ENCODE results near the gene SIRPD.

SIRPD gene

DNA sequence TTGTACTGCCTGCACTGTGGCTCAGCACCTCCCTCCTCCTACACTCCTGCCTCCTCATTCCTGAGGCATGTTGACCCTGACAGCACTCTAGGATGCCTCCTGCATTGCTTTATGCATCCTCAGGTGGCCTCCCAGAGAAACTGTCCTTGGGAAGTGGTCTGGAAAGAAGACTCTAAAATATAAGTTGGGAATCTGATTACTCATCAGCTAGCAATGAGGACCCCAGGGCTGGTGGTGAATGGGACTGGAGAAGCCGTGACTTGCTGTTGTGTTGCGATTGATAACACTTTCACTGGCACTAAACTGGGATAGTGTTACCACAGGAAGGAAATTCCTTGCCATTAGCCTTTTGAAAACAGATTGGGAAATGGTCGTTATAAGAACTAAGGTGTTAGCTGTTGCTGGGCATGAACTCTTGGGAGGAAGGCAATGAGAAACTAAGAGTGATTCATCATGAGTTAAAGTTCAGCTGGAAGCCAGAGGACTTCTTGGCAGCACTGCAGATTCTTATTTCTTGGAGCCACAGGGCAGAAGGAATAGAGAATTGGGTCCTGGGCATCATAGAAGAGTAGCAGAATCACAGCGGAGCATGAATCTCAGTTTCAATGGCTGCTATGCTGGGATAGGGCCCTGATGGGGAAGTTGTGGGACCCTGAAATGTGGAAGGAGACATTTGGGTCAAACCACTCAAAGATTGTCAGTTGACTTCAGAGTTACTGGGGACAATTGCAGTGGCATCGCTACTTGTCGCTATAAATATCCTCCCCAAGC is 10.1 kb upstream of the SIRPD start:
- no peak overlapping the region for H3K27ac ChIP-seq (ENCODE audit: low read length)

GRCh38 chr20:1566701-1567100 is 9.2 kb upstream of the SIRPD start:
- Histone ChIP-seq H3K27me3 (ENCODE audit: low read depth, low read length) (peaks cover 14% of the 10 kb centered on the region; the same call in 1 of the 2 replicates), H3K4me1 (ENCODE audit: low read length) (peaks cover 14% of the 10 kb centered on the region), H3K36me3 (replicated peaks; ENCODE audit: low read depth, low read length) (no peaks in the 10 kb centered on the region), H3K79me2 (ENCODE audit: low read length) (no peaks in the 10 kb centered on the region), H3K27ac (ENCODE audit: low read length) (no peak overlapping the region), H3K9me3 (ENCODE audit: insufficient read depth, low read length) (no peaks in the 10 kb centered on the region), H3K9ac (ENCODE audit: low read length) (no peak overlapping the region), H2AFZ (ENCODE audit: low read depth, low read length) (no peak overlapping the region), H4K20me1 (ENCODE audit: insufficient read depth, low read length) (no peaks in the 10 kb centered on the region), H3K4me3 (ENCODE audit: low read length) (no peak overlapping the region), H3K4me2 (ENCODE audit: low read length) (no peak overlapping the region)
- no peak for TF ChIP-seq CTCF (IDR thresholded peaks at IDR 0.05; ENCODE audit: low read depth, low read length)
- TF ChIP-seq EZH2phosphoT487 (IDR thresholded peaks at IDR 0.05; ENCODE audit: low read depth), result no peak

More for the DNA sequence above, 10.1 kb upstream of the SIRPD start:
- Histone ChIP-seq H3K9ac (ENCODE audit: low read length) (no peak overlapping the region), H3K4me3 (ENCODE audit: low read length) (no peak overlapping the region), H2AFZ (ENCODE audit: low read depth, low read length) (no peak overlapping the region), H3K9me3 (ENCODE audit: insufficient read depth, low read length) (no peaks in the 10 kb centered on the region), H3K36me3 (replicated peaks; ENCODE audit: low read depth, low read length) (no peaks in the 10 kb centered on the region), H3K4me2 (ENCODE audit: low read length) (no peak overlapping the region), H4K20me1 (ENCODE audit: insufficient read depth, low read length) (no peaks in the 10 kb centered on the region), H3K4me1 (ENCODE audit: low read length) (peaks cover 7% of the 10 kb centered on the region), H3K27me3 (ENCODE audit: low read depth, low read length) (peaks cover 14% of the 10 kb centered on the region; the same call in 1 of the 2 replicates), H3K79me2 (ENCODE audit: low read length) (no peaks in the 10 kb centered on the region)
- TF ChIP-seq CTCF (IDR thresholded peaks at IDR 0.05; ENCODE audit: low read depth, low read length), result no peak
- TF ChIP-seq EZH2phosphoT487 (IDR thresholded peaks at IDR 0.05; ENCODE audit: low read depth), result no peak

DNA sequence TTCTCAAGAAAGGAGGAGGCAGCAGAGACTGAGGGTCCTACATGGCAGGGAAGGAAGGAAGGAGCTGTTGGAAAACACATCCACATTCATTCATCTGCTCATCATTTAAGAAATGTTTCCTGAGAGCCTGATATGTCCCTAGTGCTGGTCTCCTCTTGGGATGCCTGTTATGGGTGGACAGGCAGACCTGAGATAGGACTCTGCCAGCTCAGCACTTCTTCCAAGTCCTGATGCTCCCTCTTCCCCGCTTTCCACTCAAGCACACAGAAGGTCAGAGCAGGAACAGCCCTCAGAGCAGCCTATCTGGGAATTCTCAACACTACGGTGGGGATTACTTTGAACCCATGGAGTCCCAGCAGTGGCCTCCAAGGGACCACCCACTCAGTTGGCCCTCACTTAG is 8.0 kb upstream of the SIRPD start:
- Histone ChIP-seq H3K4me1 (ENCODE audit: low read length) (peaks cover 14% of the 10 kb centered on the region), H3K4me2 (ENCODE audit: low read length) (no peak overlapping the region), H3K79me2 (ENCODE audit: low read length) (no peaks in the 10 kb centered on the region), H4K20me1 (ENCODE audit: insufficient read depth, low read length) (no peaks in the 10 kb centered on the region), H3K9me3 (ENCODE audit: insufficient read depth, low read length) (no peaks in the 10 kb centered on the region), H3K4me3 (ENCODE audit: low read length) (no peak overlapping the region), H2AFZ (ENCODE audit: low read depth, low read length) (no peak overlapping the region), H3K27ac (ENCODE audit: low read length) (no peak overlapping the region), H3K27me3 (ENCODE audit: low read depth, low read length) (peaks cover 14% of the 10 kb centered on the region; the same call in 1 of the 2 replicates), H3K36me3 (replicated peaks; ENCODE audit: low read depth, low read length) (no peaks in the 10 kb centered on the region), H3K9ac (ENCODE audit: low read length) (no peak overlapping the region)
- no peak for TF ChIP-seq CTCF (IDR thresholded peaks at IDR 0.05; ENCODE audit: low read depth, low read length)
- no peak for TF ChIP-seq EZH2phosphoT487 (IDR thresholded peaks at IDR 0.05; ENCODE audit: low read depth)

DNA sequence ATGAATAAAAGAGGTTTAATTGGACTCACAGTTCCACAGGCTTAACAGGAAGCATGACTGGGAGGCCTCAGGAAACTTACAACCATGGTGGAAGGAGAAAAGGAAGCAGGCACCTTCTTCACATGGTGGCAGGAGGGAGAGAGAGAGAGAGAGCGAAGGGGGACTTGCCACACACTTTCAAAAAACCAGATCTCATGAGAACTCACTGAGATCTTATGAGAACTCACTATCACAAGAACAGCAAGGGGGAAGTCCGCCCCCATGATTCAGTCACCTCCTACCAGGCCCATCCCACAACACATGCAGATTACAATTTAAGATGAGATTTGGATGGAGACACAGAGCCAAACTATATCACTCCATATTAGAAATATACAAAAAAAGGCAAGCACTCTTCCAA is 6.1 kb upstream of the SIRPD start:
- Histone ChIP-seq H4K20me1 (ENCODE audit: insufficient read depth, low read length) (no peaks in the 10 kb centered on the region), H3K27ac (ENCODE audit: low read length) (no peak overlapping the region), H3K36me3 (replicated peaks; ENCODE audit: low read depth, low read length) (no peaks in the 10 kb centered on the region), H3K9me3 (ENCODE audit: insufficient read depth, low read length) (no peaks in the 10 kb centered on the region), H2AFZ (ENCODE audit: low read depth, low read length) (no peak overlapping the region), H3K9ac (ENCODE audit: low read length) (no peak overlapping the region), H3K79me2 (ENCODE audit: low read length) (no peaks in the 10 kb centered on the region), H3K4me1 (ENCODE audit: low read length) (peaks cover 14% of the 10 kb centered on the region), H3K4me2 (ENCODE audit: low read length) (no peak overlapping the region), H3K4me3 (ENCODE audit: low read length) (no peak overlapping the region), H3K27me3 (ENCODE audit: low read depth, low read length) (0 out of 2 replicates have a peak, but pooled peaks cover under 1% of the 10 kb centered on the region)
- TF ChIP-seq EZH2phosphoT487 (IDR thresholded peaks at IDR 0.05; ENCODE audit: low read depth) (no peak), CTCF (IDR thresholded peaks at IDR 0.05; ENCODE audit: low read depth, low read length) (no peak)
